DMS53 (cell line): Measurements from ENCODE around the gene SMIM36.
"Not testable (repeated sequence)": the region's sequence is repeated elsewhere in the genome, so short reads cannot be mapped to it uniquely, and the experiment has no call there.

Experiments
- DNase-seq: peaks from one replicate; lab custom pipeline; 2025; lab: John Stamatoyannopoulos, UW

Gene SMIM36

DNA sequence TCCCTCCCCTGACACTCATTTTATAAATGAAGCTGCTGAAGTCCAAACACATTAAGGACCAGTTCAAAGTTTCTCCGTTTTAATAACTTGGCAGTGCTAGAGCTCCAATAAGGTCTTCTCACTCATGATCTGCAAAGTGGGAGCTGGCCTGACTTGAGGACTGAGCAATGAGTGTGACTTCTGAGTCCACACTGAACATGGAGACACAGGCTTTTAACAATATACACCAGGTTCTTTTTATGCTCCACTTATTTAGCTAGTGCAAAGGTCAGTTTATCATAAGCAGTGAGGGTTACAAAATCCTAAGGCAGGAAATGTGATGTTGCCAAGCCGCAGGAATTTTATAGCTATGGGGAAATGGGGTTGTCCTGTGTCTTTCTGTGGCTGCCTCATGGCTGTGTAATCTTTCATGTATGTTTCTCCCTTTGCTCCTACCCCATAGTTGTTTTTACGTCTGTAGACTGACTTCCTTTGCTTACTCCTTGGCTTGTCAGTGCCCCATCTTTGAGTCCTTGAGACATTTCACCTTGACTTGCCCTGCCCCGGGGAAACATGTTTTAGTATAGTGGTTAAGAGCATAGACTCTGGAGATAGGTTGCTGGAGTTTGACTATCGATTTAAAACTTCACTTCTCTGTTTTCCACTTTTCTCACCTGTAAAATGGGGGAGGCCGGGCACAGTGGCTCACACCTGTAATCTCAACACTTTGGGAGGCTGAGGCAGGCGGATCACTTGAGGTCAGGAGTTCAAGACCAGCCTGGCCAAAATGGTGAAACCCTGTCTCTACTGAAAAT, 77.4 kb downstream of the SMIM36 start:
- DNase-seq = peak; percentile 58

- peak; percentile 62 for DNase-seq
These were observed 78.1 kb downstream of the SMIM36 start for GRCh38 chr17:55433029-55433628.

DNA sequence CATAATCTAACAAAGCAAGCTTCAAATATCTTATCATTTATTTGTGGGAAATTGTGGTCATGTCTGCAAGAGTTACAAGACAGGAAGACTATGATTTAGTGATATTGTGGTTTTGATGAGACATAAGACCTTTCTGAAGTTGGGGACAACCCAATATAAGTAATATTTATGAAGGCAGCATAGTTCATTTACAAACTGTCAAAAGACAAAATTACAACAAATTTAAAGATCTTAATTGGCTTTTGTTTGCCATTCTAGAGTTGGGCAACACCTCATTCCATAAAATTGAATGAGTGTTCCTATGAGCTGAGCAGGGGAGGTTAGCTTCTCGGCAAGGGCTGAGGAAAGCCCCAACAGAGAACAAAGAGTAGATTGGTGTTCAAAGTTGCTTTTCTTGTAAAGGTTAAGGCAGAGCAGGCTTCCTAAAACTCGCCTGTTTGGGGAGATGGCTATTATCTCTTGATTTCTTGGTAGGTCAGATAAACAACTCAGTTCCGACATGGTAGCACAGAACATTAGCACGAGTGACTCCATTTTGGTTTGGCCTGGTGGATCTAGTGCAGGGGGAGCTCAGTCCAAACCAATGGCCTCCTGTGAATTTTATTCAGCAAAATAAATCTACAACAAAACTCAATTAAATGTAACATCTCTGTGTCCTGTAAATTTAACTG, 78.8 kb downstream of the SMIM36 start:
- no peak for DNase-seq

DNA sequence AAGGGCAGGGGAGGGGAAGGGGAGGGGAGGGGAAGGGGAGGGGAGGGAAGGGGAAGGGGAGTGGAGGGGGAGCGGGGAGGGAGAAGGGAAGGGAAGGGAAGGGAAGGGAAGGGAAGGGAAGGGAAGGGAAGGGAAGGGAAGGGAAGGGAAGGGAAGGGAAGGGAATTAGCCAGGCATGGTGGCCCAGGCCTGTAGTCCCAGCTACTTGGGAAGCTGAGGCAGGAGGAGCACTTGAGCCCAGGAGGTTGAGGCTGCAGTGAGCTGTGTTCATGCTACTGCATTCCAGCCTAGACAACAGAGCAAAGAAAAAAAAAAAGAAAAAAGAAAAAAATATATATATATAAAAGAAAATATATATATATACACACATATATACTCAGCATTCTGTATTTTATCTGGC, 79.3 kb downstream of the SMIM36 start:
- DNase-seq = not testable (repeated sequence)

GRCh38 chr17:55430541-55431288, 80.5 kb downstream of the SMIM36 start:
- peak; percentile 4 for DNase-seq

DNA sequence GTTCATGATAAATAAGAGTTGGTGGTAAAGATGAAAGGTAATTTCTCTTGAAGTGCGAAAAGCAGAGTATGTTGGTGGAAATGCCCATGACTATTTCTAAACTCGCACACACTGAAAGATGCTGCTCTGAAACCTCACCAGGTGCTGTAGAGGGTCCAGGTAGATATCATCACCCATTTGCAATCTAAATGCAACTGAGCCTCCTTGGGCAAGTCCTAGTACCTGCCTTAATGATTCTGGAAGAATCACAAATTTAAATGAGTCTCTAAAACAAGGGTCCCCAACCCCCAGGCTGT, 83.7 kb downstream of the SMIM36 start:
- no peak for DNase-seq

DNA sequence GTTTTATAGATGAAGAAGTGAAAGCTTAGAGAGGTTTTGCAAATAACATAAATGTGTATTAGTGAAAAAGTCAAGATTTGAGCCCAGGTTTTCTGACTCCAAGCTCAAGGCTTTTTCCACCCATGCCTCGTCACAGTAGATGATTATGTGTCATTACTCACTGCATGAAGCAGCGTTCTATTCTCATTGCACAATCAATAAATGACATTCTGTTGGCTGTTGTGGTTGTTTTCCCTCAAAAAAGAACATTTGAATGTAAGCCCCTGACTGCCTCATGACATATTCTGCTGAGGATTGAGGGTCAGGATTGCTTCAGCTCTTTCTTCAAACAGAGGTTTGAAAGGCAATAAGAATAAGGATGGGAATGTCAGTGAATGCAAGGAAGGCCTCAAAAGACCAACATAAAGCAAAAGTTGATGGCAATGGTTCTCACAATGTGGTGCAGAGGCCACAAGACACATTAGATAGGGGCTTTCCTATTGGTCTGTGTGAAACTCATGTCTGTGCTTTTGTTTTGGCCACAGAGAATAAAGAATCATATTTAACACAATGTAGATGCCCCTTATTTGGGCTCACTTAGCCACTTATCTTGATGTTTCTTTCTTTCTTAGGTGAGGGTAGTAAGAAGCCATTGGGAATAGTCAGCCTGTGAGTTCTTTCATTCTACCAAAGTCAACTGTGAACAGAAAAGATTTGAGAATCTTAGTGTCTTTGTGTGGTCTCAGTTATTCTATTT, 84.2 kb downstream of the SMIM36 start:
- no peak for DNase-seq

DNA sequence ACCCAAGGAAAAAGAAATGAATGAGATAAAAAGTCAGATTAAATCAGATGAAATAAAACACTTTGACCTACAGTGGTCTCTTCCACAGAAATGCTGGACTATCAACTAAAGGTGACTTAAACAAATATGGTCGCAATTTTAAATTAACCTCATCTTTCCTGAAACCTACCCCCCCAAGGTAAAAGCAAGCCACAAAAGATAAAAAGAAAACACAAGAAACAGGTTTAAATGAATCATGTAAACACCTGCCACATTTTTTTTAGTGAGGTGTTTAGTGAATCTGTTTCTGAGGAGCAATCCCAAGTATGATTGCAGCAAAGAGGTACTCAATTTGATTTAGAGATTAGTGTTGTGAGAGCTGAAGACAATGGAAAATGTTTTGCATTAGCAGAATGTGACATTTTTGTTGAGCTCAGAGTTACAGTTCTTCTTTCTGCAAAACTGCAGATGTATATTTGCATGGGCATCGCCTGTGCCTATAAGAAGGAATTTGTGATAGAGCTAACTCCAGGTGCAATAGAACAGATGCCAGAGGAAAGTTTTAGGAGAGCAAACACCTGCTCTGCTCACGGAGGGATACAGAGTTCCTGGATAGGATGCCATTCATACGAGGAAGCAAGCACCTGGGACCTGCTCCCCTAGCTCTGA, 86.2 kb downstream of the SMIM36 start:
- DNase-seq = no peak

DNA sequence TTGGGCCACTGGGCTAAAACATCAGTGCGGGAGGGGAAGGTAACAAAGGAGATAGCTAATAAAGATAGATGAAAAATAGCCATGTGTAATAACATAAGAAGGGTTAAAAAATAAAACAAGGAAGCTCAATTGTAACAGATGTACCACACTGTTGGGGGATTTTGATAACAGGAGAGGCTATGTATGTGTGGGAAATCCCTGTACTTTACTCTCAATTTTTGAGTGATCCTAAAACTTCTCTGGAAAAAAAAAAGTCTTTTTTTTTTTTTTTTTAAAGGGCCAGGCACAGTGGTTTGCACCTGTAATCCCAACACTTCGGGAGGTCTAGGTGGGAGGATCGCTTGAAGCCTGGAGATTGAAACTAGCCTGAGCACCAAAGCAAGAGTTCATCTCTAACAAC, 87.7 kb downstream of the SMIM36 start:
- no peak for DNase-seq

- not testable (repeated sequence) for DNase-seq
These were observed 88.5 kb downstream of the SMIM36 start for GRCh38 chr17:55422828-55423164.

- DNase-seq = peak; percentile 66
These were observed 89.9 kb downstream of the SMIM36 start, which contains the start of gene MMD for GRCh38 chr17:55421179-55421934. Gene MMD (minus strand): TSS chr17:55421835. CDS start chr17:55421695, 140 bp downstream.

DNA sequence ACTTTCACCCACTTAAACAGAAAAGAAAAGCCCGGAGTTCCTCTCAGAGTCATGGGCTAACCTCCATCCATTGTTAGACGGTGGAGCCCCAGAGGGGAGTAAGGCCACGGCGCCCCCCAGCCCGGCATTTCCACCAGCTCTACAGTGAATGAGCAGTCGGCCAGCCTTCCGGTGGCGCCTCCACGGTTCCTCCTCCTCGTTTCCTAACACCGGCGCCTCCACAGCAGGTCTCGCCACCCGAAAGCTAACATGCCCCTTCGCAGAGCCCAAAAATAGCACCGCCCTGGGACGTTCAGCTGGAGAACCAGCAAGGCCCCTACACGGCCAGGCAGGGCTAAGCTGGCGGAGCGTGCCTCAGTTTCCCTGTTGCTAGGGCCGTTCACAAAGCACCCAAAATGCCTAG, 90.5 kb downstream of the SMIM36 start:
- DNase-seq = peak; percentile 47

DNA sequence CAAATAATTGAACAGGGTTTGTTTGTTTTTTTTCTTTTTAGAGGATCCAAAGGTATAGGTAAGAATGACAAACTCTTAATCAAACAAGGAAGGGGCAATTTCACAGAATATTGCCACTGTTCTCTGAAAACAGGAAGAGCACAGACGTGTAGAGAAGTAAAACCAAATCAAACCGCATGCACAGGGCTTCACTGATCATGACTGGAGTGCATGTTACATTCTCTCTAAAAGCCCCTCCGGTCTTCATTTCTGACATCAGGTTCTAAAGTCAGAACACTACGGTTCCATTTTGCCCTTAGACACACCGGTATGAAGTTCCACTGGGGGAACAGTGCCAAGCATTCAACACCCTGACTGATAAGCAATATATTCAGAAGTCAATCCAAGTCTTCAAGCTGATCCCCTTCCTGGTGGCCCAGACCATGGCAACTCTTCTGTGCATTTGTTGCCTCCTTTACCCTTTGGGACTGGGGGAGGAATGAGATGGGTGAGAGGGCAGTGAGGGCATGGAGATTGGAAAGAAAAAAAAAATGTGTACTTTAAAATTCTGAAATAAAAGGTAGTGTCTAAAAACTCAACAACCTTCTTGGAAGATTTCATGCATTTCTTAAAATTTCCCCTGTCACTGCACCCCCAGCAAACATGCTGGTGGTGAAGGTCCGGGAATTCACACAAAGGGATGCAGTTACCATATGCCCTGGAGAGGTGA, 91.0 kb downstream of the SMIM36 start:
- no peak for DNase-seq

GRCh38 chr17:55418369-55419268, 92.6 kb downstream of the SMIM36 start:
- no peak for DNase-seq

- DNase-seq = no peak
These were observed 93.6 kb downstream of the SMIM36 start for GRCh38 chr17:55417411-55418268.

DNA sequence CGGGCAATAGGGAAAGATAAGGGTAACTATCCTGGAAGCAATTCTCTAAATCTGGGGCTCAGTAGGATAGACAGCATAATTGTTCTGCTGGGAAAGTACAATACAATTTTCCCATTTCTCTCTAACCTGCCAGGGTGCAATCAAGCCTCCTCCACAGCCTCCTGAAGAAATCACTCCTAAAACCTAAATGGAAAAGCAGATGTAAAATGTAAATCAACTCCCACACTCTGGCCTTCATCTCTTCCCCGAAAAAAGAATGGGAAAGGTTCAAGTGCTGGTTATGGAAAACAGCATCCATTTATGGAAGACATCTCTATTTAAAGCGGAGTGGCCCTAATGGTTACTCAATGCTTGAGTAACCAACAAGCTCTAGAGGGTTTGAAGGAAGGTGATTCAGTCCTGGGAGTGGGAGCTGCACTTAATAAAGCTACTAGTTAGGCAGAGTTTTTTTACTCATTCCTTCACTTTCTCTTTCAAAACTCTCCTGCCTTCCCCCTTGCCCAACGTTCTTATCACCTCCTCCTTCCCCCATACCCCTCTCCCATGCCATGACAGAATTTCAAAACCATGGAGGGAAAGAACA, 94.7 kb downstream of the SMIM36 start:
- DNase-seq = no peak

GRCh38 chr17:55416000-55416399, 95.3 kb downstream of the SMIM36 start:
- DNase-seq = no peak

DNA sequence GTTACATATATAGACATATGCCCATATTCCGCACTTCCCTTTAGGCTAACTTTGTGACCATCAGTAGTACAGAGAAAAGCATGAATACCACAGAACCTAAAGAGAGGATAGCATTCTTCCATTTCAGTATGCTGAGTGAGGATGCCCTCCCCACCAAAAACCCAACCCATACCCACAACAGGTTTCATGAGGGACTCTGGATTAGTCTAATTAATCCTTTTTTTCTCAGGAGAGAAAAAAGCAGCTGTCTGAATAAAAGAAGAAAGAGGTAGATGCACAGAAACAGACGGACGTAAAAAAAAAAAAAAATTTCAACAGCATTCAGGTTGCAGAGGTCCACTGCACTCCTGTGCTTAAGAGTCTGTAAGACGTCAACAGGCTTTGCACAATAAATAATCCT, 96.3 kb downstream of the SMIM36 start:
- no peak for DNase-seq
